Measurements from ENCODE around the gene RCOR1. TPM values are rescaled to one million over a fixed set of nuclear protein-coding genes. Genes with fewer than 3 reads are reported as not detected.

Gene RCOR1
- total RNA-seq, 1 donor from 2014 or later, result 8.1 TPM

DNA sequence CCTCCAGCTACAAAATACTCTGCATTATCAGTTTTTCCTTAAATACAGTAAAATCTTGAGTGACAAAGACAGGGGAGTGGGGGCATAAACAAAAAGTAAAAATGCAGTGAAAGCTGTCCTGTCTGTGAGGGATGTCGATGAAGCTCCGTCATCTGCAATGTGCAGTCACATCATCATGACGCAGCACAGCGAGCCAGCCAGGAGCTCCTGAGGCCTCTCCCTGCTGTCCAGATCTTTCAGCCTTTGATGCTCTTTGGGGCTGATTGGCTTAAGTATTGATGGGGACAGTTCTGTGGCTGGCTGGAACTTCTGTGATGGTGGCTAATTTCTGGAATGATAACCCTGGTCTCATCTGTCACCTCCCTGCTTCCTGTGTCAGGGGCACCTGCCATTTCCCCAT lies 130.2 kb downstream of the RCOR1 start:
- no peak overlapping the region for H3K4me3 ChIP-seq (ENCODE audit: low read depth, low read length)
- DNase-seq (ENCODE audit: low read depth), result no peak
- TF ChIP-seq, protein P1, sequence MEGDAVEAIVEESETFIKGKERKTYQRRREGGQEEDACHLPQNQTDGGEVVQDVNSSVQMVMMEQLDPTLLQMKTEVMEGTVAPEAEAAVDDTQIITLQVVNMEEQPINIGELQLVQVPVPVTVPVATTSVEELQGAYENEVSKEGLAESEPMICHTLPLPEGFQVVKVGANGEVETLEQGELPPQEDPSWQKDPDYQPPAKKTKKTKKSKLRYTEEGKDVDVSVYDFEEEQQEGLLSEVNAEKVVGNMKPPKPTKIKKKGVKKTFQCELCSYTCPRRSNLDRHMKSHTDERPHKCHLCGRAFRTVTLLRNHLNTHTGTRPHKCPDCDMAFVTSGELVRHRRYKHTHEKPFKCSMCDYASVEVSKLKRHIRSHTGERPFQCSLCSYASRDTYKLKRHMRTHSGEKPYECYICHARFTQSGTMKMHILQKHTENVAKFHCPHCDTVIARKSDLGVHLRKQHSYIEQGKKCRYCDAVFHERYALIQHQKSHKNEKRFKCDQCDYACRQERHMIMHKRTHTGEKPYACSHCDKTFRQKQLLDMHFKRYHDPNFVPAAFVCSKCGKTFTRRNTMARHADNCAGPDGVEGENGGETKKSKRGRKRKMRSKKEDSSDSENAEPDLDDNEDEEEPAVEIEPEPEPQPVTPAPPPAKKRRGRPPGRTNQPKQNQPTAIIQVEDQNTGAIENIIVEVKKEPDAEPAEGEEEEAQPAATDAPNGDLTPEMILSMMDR (conservative IDR thresholded peaks at IDR 0.05; ENCODE audit: low read depth, low read length), result no peak

DNA sequence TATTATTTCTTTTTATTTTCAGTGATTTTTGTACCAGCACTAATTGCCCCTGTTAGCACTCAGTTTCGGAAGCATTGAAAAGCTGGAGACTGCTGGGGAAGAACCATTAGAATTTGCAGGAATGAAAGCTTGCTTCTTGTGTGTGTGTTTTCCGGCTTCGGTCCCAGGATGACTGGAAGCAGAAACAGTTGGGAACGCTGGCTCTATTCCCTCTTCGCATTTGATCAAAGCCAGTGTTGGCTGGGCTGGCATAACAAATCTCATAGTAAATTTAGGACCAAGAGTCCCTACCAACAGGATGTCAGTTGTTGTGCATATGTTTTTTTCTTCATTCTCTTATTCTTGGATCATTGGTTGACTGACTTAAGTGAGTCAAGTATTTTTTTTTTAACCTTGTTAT lies 131.2 kb downstream of the RCOR1 start:
- TF ChIP-seq, protein P1 (conservative IDR thresholded peaks at IDR 0.05; ENCODE audit: low read depth, low read length), result no peak
- DNase-seq (ENCODE audit: low read depth), result no peak
- no peak overlapping the region for H3K4me3 ChIP-seq (ENCODE audit: low read depth, low read length)

DNA sequence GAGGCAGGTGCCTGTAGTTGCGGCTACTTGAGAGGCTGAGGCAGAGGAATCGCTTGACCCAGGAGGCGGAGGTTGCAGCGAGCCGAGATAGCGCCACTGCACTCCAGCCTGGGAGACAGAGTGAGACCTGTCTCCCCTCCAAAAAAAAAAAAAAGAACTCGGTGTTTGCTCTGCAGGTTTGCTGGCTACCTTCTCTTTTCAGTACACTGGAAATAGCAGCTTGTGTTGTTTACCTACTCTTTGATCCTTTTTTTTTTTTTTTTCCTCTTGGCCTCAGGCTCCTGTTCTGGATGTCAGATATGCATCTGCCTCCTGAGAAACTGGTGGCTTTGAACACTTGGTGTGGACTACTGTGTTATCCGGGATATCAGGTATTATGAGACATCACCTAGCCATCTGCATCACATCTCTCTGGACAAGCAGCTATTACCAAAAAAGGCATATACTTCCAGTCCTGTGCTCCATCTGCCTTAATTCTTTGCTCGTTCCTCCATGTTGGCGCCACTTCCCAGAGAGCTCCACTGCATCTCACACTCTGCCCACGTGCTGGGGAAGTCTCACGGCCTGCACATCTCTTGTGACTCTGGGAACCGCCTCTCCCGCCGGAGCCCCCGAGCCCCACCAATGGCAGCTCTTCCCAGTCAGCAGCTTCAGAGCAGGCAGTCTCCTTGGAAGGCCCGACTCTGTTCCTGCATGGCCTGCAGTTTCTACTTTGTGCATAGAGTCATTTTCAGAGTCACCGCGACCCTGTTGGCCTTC lies 133.9 kb downstream of the RCOR1 start:
- TF ChIP-seq, protein P1 (conservative IDR thresholded peaks at IDR 0.05; ENCODE audit: low read depth, low read length), result no peak
- H3K4me3 ChIP-seq (ENCODE audit: low read depth, low read length), result no peak overlapping the region
- no peak for DNase-seq (ENCODE audit: low read depth)

DNA sequence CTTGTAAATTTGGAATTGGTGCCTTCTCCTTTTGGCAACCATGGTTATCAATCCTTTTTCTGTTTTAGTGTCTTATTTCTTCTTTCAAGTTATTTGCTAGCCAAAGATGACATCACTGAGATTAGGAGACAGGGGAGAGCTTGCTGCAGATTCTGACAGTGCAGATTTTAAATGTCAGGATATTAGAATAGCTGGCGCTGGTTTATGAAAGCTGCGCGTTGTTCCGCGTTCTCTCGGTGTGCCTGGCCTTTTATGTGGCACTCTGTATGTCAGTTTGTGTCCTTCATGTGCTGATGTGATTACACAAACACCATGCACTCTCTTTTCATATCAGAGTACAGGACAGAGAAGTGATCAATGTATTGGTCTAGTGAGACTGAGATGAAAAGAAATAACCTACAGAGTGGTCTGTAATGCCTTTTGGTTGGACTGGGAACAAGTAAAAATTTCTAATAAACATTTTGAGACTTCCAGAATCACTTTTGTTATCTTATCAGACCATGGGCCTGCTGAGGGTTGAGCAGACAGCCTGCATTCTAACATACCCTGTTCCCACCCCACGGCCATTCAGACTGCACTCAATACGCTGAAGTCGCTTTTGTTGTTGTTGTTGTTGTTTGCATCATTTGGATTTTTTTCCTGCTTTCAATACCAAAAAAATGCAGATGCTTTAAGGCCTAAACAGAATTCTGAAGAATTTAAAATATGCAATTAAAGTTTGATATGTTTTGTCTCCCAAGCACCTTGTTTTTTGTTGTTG lies 135.1 kb downstream of the RCOR1 start:
- no peak overlapping the region for H3K4me3 ChIP-seq (ENCODE audit: low read depth, low read length)
- TF ChIP-seq, protein P1 (conservative IDR thresholded peaks at IDR 0.05; ENCODE audit: low read depth, low read length), result no peak
- no peak for DNase-seq (ENCODE audit: low read depth)

DNA sequence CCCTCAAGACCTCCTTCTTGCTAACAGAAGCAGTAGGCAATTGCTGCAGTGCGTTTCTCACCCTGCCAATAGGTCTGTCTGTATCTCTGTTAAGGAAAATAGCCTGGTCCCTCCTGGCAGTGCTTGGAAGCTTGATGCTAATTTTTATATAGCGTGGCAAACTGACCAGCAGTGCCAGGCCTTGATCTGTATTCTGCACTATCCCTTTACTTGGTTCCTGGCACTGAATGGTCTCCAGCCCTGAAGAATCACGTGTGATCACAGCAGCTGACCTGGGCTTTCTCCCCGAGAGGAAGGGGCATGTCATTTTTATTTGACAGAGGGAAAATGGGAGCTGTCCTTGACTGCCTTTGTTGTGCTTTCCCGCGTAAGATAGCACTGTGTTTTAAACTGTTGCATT lies 136.1 kb downstream of the RCOR1 start:
- TF ChIP-seq, protein P1 (conservative IDR thresholded peaks at IDR 0.05; ENCODE audit: low read depth, low read length), result no peak
- DNase-seq (ENCODE audit: low read depth), result no peak
- no peak overlapping the region for H3K4me3 ChIP-seq (ENCODE audit: low read depth, low read length)

DNA sequence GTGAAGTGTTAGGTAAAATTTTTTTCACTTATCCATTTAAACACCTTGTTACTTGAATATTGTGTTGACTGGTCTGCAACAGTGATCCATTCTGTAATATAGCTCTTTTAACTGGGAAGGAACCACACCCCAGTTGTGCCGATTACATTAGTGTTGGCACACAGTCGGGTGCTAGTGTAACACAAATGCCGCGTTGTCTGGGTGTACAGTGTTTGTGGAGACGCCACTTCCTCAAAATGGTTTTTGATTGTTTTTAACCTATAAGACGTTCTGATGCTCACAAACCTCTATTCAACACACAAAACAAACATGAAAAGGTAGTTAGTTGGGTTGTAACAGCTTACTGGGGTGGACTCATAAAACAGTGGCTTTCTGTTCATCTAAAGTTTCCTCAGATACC lies 136.8 kb downstream of the RCOR1 start:
- DNase-seq (ENCODE audit: low read depth), result no peak
- TF ChIP-seq, protein P1 (conservative IDR thresholded peaks at IDR 0.05; ENCODE audit: low read depth, low read length), result no peak
- H3K4me3 ChIP-seq (ENCODE audit: low read depth, low read length), result no peak overlapping the region

Measured in epithelial cell of proximal tubule (primary cell).